ENCODE measurements around the gene CDK5RAP2.

CDK5RAP2 gene

DNA sequence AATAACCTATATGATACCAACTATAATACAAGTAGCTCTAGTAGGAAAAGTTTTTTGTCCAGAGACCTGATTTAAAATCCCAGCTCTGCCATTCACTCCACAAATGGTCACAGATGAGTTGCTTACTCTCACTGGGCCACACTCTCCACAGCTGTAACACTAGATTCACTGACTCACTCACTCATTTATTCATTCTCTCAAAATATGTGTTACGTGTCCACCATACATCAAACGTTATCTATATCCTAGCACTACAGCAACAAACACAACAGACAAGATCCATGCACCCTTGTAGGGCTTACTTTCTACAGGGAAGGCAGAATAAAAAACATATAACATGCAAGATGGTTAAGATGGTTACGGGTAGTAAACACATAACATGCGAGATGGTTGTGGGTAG, 146.3 kb downstream of the CDK5RAP2 start:
- DNase-seq = no peak

DNA sequence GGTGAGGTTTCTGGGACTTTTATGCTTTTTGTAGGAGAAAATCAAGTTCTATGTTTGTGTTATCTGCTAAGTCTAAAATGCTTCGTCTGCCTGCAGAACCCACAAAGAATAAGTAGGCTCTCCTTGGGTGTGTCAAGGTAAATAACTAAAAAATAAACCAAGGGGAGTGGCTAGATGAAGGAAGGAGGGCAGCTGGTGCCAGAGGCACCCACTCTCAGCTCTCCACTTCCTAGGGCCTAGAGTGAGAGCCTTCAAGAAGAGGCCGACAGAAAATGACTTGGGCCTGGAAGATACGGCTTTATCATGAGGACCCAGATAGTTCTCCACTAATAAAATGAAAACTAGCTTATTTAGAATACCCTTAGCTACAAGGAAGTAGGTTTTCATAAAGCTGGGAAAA, 147.4 kb downstream of the CDK5RAP2 start:
- no peak for DNase-seq

DNA sequence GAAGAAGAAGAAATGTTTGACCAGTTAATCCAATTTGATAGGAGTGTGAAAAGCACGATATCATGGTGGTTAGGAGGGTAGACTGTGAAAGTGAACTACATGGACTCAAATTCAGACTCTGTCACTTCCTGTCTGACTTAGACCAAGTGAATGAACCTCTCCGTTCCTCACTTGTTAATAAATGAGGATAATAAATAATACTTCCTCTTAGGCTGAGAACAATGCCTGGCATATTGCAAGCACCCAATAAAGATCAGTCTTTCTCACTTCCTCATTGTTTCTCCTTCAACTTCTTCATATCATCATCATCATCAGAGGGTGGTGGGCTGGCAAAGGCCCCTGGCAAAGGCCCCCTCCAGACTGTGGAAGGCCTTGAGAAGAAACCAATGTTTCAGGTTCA, 148.7 kb downstream of the CDK5RAP2 start:
- DNase-seq = no peak

DNA sequence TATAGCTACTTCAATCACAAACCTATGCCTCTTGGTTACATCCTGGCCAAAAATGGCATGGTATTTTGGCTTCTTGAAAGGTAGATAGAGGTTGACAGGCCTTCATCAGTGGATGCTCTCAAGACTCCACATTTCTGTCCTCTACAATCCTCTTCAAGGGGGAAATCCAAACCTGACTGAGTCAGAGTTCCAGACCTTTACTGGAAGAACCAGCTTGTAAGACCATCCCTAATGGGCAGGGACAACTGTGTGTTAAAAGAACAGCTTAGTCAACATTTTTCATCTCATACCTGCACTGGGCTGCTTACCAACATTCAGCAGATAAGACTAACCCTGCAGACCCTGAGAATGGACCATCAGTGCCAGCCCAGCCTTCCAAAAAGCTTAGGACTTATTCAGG, 155.7 kb downstream of the CDK5RAP2 start:
- no peak for DNase-seq

DNA sequence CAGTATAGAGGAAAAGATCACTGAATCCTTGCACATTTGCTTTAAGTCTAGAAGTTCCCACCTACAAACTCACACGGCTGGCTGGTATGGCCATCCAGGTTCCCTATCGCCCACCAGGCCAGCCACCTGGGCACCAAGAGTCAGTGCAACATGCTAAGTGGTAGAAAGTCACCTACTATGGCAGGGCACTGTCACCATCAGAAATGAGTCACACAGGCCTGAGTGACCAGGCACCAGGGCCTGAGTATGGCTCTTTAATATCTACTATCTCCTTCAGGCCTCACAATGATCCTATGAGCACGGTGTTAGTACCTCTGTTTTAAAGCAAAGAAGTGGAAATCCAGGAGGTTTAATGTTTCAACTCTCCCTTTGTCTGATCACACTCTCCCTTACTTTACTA, 156.2 kb downstream of the CDK5RAP2 start:
- DNase-seq = no peak

DNA sequence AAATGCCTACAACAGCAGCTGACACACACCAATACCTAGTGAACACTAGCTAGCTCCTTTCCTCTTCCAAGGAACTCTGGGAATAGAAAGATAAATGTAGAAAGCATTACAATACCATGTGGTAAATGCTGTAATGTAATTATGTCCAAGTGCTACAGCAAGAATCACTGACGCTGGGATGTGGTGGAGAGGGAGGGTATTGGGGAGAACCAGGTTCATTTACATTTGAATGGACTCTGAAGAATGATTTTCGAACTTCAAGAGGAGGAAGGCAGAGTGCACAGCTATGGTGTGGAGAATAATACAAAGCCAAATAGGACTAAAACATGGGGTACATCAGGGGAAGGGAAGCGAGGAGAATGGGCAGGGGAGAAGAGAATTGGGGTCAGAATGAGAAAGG, 158.0 kb downstream of the CDK5RAP2 start:
- no peak for DNase-seq

DNA sequence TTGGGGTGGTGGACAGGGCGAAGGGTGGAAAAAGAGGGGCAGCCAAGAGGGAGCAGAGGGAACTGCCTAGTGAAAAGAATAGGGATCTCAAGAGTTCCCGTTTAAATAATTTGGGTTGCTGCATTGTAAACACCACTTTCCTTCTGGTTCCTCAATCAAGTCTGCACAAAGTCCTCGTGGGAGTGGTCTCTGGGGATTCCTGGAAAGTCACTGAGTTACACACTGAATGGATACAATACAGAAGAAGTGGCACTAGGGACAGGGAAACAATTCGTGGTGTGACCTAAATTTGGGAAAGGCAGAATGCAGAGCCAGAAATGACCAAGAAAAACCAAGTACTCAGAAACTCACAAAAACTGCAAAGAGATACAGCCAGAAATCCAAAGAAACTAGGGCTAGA, 161.7 kb downstream of the CDK5RAP2 start:
- DNase-seq = no peak

DNA sequence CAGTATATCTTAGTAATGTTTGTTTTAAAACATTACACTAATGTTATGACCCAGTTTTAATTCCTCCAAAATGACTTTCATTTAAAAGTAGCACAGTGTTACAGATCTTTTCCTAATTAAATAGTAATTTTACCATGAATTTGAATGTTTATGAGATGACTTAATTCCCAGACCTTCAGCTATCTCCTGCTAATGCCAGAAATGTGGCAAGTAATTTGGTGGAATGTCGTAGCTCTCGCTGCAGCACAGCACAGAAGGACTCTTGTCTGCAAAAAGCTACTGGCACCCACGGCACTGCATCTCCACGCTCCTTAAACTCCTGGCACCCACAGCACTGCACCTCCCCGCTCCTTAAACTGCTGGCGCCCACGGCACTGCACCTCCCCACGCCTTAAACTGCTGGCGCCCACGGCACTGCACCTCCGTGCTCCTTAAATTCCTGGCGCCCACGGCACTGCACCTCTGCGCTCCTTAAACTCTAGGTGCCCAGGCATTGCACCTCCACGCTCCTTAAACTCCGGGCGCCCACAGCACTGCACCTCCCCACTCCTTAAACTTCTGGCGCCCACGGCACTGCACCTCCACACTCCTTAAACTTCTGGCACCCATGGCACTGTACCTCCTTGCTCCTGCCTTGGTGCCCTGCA, 163.1 kb downstream of the CDK5RAP2 start:
- no peak for DNase-seq

DNA sequence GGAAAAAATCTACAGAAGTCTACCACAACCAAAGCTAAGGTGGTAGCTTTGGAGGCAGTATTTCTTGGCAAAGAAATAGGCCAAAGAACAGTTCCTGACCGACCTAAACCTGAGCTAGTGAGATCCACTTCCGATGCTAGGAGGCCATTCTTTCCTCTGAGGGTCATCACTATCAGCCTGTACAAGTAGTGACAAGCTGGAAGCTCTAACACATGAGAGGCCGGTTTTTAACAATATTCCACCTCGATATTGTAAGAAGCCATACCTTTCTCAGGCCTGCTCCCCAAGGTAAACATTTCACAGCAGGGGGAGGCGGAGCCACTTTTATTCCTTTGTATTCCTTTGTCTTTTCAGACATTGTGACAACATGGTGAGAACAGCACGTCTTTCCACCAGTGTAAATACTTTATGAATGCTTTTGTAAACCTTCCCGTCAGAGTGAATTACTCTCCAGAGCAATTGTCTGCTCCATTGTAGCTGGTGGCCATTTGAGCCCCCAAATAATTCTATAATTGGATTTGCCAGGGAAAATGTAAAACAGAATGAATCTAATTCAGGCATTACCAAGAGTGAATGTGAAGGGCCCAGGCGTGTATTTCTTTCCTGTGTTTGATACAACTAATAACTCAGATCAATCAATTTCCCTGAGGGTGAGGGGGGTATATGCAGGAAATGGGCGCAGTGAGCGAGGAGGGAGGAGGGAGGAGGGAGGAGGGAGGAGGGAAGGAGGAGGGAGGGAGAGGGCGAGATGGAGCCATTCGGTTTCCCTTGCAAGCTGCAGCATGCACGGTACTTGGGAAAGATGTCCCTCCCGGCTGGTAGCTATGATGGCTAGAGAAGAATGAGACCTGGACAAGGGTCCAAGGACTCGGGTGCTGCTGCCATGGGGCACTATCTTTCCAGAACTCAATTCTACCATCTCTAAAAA, 166.6 kb downstream of the CDK5RAP2 start:
- no peak for DNase-seq

DNA sequence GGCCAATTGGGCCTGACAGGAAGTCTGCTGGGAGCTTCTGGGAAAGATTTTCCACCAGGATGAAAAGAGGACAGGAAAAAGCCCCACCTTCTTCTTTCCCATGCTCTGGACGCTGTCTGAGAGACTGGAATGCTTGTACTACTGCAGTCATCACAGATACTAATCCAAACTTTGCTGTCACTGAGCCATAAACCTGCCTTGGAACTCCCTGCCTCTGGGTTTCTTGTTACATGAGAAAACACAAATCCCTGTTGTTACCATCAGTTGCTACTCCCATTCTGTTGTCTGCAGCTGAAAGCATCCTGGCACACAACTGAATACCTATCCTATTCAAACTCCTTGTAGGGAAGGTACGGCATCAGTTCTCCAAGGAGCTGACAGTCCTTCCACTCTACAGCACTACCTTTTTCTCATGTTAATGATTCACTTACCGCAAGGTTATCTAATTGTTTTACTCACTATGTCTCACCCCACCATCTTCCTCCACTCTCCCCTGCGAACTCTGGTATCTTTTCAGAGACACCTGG, 167.5 kb downstream of the CDK5RAP2 start:
- no peak for DNase-seq

DNA sequence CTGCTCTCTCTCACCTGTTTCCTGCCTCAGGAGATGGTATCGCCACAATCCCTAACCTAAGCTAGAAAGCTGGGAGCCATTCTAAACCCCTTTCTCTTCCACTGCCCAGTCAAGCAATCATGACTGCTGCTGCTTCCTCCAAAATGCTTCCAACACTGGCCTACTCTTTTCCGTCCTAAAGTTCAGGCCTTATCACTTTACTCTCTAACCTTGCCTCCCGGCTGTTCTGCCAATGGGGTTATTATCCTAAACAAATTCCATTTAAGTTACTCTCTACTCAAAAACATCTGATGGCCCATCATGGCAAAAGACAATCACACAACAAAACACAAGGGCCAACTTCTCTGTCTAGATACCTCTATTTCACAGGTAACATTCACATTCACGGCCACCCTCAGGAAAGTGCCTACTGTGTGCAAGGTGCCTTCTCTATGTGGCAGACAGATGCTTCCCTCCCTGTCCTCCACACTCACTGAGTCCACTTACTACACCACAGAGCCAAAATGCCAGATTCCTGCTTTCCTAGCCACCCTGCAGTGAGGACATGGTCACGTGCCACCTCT, 168.0 kb downstream of the CDK5RAP2 start:
- DNase-seq = no peak

DNA sequence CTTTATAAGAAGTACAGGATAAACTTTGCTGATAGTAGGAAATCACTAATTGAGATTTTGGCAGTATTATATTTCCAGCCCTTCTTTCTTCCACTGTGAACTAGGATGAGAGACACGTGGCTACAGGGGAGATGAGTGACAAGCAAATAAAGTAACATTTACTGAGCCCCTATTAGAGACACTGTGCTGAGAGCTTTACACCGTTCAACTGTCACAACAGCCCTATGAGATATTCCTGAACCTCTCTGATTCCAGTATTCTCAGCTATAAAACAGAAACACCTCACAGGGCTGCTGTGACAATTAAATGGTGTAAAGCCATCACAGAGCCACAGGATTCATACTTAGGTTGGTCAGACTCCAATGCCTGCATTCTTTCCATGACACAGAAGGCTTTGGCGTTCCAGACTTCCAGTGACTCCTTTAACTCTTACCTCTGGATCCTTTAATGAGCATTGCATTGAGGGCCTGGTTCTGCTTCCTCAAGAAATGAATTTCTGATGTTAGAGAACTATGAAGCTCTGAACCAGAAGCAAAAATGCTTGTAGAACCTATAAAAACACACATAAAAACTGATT, 169.0 kb downstream of the CDK5RAP2 start:
- no peak for DNase-seq

DNA sequence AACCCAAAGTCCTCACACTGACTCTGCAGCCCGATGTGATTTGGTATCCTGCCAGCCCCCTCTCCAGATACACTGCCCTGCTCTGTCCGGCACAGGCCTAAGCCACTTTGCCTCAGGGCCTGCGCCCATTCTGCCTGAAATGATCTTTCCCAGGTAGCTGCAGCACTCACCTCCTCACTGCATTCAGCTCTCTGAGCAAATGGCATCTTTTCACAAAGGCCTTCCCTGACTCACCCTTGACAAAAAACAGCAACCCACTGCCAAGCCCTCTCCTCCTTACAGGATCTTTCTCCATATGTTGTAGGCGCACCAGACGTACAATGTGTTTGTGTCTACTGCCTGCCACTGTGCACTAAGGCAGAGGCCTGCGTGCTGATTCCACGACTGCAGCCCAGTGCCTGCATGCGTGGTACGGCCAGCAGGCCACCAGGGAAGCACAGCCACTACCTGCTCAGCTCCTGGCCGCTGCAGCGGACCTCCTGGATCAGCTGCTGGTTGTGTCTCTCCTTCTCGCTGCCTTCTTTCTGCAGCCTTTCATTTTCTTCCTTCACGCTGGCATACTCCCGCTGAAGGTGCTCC, 171.2 kb downstream of the CDK5RAP2 start:
- no peak for DNase-seq

DNA sequence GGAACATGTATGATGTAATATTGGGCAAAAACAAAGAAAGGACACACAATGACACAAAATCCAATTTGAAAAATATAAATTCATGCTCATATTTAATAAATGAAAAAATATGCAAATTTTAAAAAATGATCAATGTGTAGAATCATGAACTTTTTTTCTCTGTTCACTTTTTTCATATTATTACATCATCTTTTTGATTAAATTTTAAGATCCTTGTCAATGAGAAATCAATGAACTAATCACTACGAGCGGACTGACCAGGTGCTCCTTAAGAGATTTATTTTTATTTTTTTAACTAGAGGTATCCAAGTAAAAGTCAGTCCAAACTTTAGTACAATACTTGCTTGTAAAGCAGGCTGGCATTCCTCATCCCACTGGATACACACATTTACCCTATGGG, 174.1 kb downstream of the CDK5RAP2 start:
- no peak for DNase-seq

DNA sequence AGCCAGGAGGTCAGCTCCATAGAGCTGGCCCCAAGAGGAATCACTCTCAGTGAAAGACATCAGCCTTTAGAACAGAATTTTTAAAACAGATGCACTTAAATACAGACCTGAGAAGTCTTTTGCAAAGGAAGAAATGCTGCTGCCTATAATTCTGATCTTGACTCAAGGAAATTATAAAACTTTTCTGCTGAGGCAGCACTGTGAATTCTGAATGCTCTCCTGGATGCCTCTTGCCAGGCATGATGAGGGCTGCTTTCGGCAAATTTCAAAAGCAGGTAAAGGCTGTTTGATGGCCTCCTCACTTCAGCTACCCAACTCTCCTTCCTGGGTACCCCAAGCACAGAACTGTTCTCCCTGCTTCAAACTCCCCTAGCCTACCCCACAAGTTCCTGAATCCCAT, 174.8 kb downstream of the CDK5RAP2 start:
- no peak for DNase-seq

DNA sequence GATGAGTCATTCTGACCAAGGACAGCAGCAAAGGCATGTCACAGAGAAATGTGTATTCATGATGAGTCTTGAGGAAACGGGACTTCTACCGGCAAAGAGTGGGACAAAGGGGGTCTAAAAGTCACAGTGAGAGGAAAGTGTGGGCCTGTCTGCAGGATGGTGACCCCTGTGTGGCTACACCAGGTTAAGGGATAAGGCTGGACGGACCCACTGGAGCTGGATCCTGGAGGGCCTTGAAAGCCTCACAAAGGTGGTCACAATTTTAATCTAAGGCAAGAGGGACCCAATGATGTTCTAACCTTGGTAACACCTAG, 176.5 kb downstream of the CDK5RAP2 start:
- DNase-seq = no peak

DNA sequence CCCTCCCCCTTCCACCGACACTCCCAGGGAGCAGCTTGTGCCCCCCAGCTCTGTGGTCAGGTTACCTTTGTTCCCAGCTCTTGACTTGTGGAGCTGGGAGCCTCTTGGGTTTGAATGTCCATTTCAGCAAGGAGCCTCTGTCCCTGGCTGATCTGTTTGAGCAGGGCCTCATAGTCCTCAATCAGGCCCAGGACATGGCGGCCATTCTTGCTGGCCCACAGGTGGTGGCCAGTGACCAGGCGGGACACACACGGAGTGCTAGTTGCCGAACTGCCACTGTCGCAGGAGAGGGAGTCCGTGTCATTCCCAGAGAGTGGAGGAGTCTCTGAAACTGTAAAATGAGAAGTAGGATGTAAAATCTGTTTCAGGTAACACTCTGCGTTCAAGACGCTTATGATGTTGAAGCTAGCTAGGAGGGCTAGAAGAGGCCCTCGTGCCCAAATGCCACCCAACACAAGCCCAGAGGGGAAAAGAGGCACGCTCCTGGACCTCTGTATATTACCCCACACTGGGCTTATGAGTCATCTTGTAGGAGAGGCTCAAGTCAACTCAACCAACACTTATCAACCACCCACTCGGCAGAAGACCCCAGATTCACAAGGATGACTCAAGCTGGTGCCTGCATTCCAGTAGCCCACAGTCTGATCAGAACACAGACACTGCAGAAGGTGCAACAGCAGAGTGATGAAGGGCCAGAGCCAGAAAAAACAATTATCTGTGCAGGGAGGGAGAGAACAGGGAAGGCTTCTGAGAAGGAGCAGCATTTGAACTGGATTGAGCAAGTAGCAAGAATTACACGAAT, 177.0 kb downstream of the CDK5RAP2 start:
- no peak for DNase-seq

DNA sequence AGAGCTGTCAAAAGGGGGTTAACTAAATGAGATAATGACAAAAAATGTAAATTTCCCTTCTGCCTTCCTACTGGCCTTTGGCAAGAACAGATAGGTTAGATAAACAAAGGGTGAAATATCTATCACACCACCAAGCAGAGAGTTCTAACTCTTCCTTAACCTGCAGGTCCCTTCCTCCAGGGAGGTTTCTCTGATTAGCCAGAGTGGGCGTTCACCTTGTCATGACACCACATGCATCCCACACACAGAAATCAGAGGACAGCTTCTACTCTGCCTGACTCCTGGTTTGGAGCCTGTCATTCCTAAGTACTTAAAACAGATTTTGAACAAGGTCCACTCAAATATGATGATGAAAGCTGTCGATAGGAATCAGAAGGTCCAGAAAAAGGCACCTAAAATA, 180.0 kb downstream of the CDK5RAP2 start:
- no peak for DNase-seq

DNA sequence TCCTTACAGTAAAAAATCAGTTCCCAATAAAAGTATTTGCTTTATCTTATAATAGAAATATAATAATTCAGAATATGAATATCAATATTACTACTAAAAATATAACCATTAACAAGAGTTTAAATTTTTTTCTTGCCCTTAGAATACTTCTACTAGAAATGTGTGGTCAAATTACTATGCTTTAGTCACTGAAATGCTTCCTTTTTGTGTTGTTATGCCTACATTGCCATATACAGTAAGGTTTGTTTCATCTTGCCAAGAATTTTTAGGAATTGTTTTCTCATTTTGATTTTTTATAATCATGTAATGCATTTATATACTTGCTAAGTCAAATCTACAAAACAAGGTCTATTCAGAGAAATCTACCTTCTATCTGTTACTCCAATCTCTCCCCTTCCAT, 181.7 kb downstream of the CDK5RAP2 start:
- no peak for DNase-seq

DNA sequence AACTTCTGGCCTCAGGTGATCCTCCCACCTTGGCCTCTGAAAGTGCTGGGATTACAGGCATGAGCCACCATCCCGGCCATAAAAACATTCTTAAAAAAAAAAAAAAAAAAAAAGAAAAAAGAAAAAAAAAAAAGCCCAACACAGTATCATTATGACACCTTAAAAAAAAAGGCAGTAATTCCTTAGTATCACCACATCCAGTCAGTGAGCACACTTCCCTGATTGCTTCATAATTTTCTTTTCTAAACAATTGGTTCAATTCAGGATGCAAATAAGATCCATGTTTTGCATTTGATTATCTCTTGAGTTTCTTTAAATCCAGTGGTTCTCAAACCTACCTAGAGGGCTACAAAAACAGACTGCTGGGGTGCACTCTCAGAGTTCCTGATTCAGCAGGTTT, 182.5 kb downstream of the CDK5RAP2 start:
- no peak for DNase-seq

DNA sequence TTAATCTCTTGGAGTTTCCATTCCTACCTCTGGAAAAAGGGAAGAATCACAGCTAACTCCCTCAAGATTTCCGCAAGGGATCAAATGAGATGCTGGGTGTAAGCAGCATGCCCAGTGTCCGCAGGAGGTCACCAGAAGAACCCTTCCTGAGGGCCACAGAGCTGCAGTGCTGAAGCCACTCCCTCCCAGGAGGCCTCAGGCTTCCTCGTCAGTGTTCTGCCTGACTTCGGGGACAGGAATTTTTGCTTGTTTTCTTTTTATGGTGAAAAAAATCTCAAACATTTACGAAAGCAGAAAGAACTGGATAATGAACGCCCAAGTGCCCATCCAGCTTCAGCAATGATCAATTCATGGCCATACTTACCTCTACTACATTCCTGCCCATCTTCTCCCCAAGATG, 183.0 kb downstream of the CDK5RAP2 start:
- DNase-seq = no peak

DNA sequence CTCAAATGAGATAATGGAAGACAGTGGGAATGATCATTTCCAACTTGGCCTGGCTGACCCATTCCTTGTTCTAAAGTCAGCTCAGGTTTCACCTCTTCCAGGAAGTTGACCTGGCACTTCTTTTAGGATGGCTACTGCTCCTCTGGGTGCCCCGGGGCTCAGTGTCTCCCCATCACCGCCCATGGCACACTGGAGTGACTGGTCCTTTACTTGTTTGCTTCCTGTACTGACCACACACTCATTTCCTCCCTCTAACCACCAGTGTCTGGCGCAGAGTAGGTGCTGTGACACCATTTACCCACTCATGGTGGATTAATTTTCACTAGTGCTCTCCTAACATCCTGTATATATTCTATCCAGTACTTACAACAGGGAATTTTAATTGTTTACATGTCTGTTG, 183.5 kb downstream of the CDK5RAP2 start:
- no peak for DNase-seq

DNA sequence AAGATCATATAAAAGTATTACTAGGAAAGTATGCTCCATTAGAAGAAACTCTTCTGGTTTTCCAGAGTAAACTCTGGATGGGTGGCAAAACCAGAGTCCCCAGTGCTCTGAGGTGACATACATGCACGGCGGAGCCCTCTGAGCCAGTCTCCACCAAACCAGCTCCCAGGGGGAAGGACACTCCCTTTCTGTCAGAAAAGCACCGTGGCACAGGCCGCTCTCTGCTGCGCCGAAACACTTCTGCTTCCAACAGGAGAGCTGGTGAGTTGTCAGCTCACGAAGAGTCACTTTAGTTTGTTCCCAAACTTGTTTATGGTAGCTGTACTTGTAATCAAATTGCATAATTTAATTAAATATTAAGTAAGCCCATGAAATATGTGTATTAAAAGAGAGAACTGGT, 184.6 kb downstream of the CDK5RAP2 start:
- DNase-seq = no peak

Measured in NCI-H524 treated with DMSO at 0.1 percent for 48 hours (cell line).